HepG2 (cell line): Measurements from ENCODE around the gene TNIP1. TPM values are rescaled to one million over a fixed set of nuclear protein-coding genes. Genes with fewer than 3 reads are reported as not detected.

Experiments
- CREB1 ChIP-seq, 2 experiments: fragments of 450-650 bp in 1 of 2; IDR thresholded peaks; 2 replicates each; pipeline ENCODE4 v1.6.1; 2016 to 2017; ENCODE audit warnings: control low read depth in 1 of 2, mild to moderate bottlenecking in 1 of 2, missing compliant biosample characterization in 1 of 2, missing genetic modification characterization in 1 of 2
- JUNB ChIP-seq: sonication (generic); formaldehyde crosslinking; IDR thresholded peaks from 2 replicates; pipeline ENCODE4 v1.8.0; 2022; ENCODE audit warnings: missing genetic modification reagents, mild to moderate bottlenecking, borderline replicate concordance
- U2AF1 ChIP-seq: fragments of 200-400 bp; formaldehyde crosslinking; optimal IDR thresholded peaks from 2 replicates; pipeline ENCODE3; 2017; ENCODE audit warnings: mild to moderate bottlenecking, low read depth, low read length
- USF2 ChIP-seq, 2 experiments: sonication (generic) in 1 of 2; formaldehyde crosslinking in 1 of 2; IDR thresholded peaks; 2 replicates each; pipeline versions ENCODE4 v1.5.1 to v1.6.1; 2011 to 2020; ENCODE audit warnings: borderline replicate concordance in 1 of 2, low read depth in 1 of 2, low read length in 1 of 2, mild to moderate bottlenecking in 1 of 2, missing genetic modification reagents in 1 of 2, moderate library complexity in 1 of 2
- ZNF678 ChIP-seq: sonication (generic); formaldehyde crosslinking; IDR thresholded peaks from 2 replicates; pipeline ENCODE4 v1.4.0; 2020; ENCODE audit warnings: mild to moderate bottlenecking, missing genetic modification reagents
- ZNF781 ChIP-seq: sonication (generic); formaldehyde crosslinking; IDR thresholded peaks from 2 replicates; pipeline ENCODE4 v1.5.1; 2020; ENCODE audit warnings: borderline replicate concordance, mild to moderate bottlenecking, missing genetic modification reagents; ENCODE audit errors: not compliant biosample characterization
- polyA plus RNA-seq, 8 experiments: library from polyadenylated mRNA; depleted of rRNA in 3 of 8; stranded (reverse) in 7 of 8; unstranded in 1 of 8; fragments of >200 nt; fragmentation: Illumina TruSeq in 4 of 8; extraction: Trizol in 4 of 8; gene quantifications; 2 replicates each; pipeline versions ENCODE4 v1.2.1 to v1.2.3, GENCODE V29; 2011 to 2016; ENCODE audit warnings: low read depth in 4 of 8, missing spikeins in 1 of 8, mixed read lengths in 1 of 8; ENCODE audit not compliant: insufficient read depth in 1 of 8
- total RNA-seq, 5 experiments: library from RNA; depleted of rRNA; stranded (reverse); fragments of >200 nt; fragmentation: Illumina TruSeq; extraction: Trizol; gene quantifications; 2 replicates each; pipeline ENCODE4 v1.2.3, GENCODE V29; 2016; ENCODE audit warnings: low read depth in 1 of 5
- TF ChIP-seq, protein P1 (sequence below): sonication (generic); formaldehyde crosslinking; IDR thresholded peaks from 2 replicates; pipeline ENCODE4 v1.4.0; 2020; ENCODE audit warnings: missing genetic modification reagents, borderline replicate concordance
- TF ChIP-seq, protein P2 (sequence below): sonication (generic); formaldehyde crosslinking; IDR thresholded peaks from 2 replicates; pipeline ENCODE4 v1.4.0; 2020; ENCODE audit warnings: mild to moderate bottlenecking, missing genetic modification reagents
- TF ChIP-seq, protein P3 (sequence below): sonication (generic); formaldehyde crosslinking; IDR thresholded peaks from 2 replicates; pipeline ENCODE4 v1.5.0; 2020; ENCODE audit warnings: missing genetic modification reagents, mild to moderate bottlenecking, borderline replicate concordance
- TF ChIP-seq, protein P4 (sequence below): sonication (generic); formaldehyde crosslinking; IDR thresholded peaks from 2 replicates; pipeline ENCODE4 v1.4.0; 2020; ENCODE audit warnings: low read depth, mild to moderate bottlenecking, missing genetic modification reagents
- TF ChIP-seq, protein P5 (sequence below): sonication (generic); formaldehyde crosslinking; IDR thresholded peaks from 2 replicates; pipeline ENCODE4 v1.9.0; 2021; ENCODE audit warnings: missing genetic modification reagents, borderline replicate concordance
- TF ChIP-seq, protein P6 (sequence below): IDR thresholded peaks from 2 replicates; pipeline ENCODE4 v1.6.1; 2012; ENCODE audit warnings: low read depth, low read length, improper control_type of control experiment

Gene TNIP1
- total and polyA plus RNA-seq, 2 of the 13 experiments (the other 11 are each of a cell fraction or from before 2014, with no cell fraction given): 26.2 to 45.9 TPM

GRCh38 chr5:151020304-151021110, 60.3 kb downstream of the TNIP1 start, which contains the start of gene GPX3 (continued):
- TF ChIP-seq, protein P1, sequence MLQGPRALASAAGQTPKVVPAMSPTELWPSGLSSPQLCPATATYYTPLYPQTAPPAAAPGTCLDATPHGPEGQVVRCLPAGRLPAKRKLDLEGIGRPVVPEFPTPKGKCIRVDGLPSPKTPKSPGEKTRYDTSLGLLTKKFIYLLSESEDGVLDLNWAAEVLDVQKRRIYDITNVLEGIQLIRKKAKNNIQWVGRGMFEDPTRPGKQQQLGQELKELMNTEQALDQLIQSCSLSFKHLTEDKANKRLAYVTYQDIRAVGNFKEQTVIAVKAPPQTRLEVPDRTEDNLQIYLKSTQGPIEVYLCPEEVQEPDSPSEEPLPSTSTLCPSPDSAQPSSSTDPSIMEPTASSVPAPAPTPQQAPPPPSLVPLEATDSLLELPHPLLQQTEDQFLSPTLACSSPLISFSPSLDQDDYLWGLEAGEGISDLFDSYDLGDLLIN (CRISPR knock-in tag): no peak
- TF ChIP-seq U2AF1: no peak
- TF ChIP-seq, protein P2, sequence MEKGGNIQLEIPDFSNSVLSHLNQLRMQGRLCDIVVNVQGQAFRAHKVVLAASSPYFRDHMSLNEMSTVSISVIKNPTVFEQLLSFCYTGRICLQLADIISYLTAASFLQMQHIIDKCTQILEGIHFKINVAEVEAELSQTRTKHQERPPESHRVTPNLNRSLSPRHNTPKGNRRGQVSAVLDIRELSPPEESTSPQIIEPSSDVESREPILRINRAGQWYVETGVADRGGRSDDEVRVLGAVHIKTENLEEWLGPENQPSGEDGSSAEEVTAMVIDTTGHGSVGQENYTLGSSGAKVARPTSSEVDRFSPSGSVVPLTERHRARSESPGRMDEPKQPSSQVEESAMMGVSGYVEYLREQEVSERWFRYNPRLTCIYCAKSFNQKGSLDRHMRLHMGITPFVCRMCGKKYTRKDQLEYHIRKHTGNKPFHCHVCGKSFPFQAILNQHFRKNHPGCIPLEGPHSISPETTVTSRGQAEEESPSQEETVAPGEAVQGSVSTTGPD: no peak
- peak; percentile 48 for TF ChIP-seq CREB1 (IDR thresholded peaks at IDR 0.05)
- TF ChIP-seq CREB1 (CRISPR knock-in tag; IDR thresholded peaks at IDR 0.05): no peak
- TF ChIP-seq, protein P3, sequence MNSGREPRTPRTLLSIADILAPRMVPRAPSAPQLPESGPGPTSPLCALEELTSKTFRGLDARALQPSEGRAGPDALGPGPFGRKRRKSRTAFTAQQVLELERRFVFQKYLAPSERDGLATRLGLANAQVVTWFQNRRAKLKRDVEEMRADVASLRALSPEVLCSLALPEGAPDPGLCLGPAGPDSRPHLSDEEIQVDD (CRISPR knock-in tag): no peak
- no peak for TF ChIP-seq ZNF678
- TF ChIP-seq ZNF781 (CRISPR knock-in tag): no peak
- TF ChIP-seq USF2 (IDR thresholded peaks at IDR 0.05; ENCODE audit: low read depth, low read length): no peak
- TF ChIP-seq USF2 (CRISPR knock-in tag; IDR thresholded peaks at IDR 0.05; ENCODE audit: borderline replicate concordance): no peak
- no peak for TF ChIP-seq JUNB (CRISPR knock-in tag)
- TF ChIP-seq, protein P4, sequence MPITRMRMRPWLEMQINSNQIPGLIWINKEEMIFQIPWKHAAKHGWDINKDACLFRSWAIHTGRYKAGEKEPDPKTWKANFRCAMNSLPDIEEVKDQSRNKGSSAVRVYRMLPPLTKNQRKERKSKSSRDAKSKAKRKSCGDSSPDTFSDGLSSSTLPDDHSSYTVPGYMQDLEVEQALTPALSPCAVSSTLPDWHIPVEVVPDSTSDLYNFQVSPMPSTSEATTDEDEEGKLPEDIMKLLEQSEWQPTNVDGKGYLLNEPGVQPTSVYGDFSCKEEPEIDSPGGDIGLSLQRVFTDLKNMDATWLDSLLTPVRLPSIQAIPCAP: no peak
- TF ChIP-seq, protein P5, sequence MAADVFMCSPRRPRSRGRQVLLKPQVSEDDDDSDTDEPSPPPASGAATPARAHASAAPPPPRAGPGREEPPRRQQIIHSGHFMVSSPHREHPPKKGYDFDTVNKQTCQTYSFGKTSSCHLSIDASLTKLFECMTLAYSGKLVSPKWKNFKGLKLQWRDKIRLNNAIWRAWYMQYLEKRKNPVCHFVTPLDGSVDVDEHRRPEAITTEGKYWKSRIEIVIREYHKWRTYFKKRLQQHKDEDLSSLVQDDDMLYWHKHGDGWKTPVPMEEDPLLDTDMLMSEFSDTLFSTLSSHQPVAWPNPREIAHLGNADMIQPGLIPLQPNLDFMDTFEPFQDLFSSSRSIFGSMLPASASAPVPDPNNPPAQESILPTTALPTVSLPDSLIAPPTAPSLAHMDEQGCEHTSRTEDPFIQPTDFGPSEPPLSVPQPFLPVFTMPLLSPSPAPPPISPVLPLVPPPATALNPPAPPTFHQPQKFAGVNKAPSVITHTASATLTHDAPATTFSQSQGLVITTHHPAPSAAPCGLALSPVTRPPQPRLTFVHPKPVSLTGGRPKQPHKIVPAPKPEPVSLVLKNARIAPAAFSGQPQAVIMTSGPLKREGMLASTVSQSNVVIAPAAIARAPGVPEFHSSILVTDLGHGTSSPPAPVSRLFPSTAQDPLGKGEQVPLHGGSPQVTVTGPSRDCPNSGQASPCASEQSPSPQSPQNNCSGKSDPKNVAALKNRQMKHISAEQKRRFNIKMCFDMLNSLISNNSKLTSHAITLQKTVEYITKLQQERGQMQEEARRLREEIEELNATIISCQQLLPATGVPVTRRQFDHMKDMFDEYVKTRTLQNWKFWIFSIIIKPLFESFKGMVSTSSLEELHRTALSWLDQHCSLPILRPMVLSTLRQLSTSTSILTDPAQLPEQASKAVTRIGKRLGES (CRISPR knock-in tag): no peak
- TF ChIP-seq, protein P6, sequence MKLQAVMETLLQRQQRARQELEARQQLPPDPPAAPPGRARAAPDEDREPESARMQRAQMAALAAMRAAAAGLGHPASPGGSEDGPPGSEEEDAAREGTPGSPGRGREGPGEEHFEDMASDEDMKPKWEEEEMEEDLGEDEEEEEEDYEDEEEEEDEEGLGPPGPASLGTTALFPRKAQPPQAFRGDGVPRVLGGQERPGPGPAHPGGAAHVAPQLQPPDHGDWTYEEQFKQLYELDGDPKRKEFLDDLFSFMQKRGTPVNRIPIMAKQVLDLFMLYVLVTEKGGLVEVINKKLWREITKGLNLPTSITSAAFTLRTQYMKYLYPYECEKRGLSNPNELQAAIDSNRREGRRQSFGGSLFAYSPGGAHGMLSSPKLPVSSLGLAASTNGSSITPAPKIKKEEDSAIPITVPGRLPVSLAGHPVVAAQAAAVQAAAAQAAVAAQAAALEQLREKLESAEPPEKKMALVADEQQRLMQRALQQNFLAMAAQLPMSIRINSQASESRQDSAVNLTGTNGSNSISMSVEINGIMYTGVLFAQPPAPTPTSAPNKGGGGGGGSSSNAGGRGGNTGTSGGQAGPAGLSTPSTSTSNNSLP: no peak
